ENCODE data around the gene ITCH.

DNA sequence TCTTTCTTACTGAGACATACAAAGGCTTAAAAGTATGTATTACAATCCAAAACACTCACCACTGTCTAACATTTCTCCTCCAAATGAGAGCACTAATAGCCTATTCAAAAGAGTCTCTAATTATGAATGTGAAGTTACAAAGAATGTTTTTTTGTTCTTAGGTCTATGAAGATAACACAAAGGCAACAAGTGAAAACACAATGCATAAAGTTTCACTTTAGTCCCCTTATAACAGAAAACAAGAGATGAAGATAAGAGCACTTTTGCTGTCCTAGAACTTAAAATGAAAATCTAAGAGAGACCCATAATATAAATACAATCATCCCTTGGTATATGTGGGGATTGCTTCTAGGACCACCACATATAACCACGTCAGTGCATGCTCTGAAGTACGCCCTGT is 25.6 kb downstream of the ITCH start:
- TF ChIP-seq POLR2A (IDR thresholded peaks at IDR 0.05) (no peak), POLR2AphosphoS5 (IDR thresholded peaks at IDR 0.05) (no peak)
- TF ChIP-seq, protein P1, sequence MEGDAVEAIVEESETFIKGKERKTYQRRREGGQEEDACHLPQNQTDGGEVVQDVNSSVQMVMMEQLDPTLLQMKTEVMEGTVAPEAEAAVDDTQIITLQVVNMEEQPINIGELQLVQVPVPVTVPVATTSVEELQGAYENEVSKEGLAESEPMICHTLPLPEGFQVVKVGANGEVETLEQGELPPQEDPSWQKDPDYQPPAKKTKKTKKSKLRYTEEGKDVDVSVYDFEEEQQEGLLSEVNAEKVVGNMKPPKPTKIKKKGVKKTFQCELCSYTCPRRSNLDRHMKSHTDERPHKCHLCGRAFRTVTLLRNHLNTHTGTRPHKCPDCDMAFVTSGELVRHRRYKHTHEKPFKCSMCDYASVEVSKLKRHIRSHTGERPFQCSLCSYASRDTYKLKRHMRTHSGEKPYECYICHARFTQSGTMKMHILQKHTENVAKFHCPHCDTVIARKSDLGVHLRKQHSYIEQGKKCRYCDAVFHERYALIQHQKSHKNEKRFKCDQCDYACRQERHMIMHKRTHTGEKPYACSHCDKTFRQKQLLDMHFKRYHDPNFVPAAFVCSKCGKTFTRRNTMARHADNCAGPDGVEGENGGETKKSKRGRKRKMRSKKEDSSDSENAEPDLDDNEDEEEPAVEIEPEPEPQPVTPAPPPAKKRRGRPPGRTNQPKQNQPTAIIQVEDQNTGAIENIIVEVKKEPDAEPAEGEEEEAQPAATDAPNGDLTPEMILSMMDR (IDR thresholded peaks at IDR 0.05) = no peak

Measured in prostate gland (tissue), 2 donors.